NCI-H187 treated with DMSO at 0.1 percent for 48 hours (cell line): ENCODE measurements around the gene ALLC.

ENCODE experiments used
- DNase-seq: peaks from one replicate; lab custom pipeline; 2025; lab: John Stamatoyannopoulos, UW

The ALLC gene

GRCh38 chr2:3751251-3751650, 93.3 kb downstream of the ALLC start:
- DNase-seq = no peak

GRCh38 chr2:3751806-3752205, 93.8 kb downstream of the ALLC start:
- DNase-seq = no peak
